ENCODE data around the gene PDE7B. TPM values are rescaled to one million over a fixed set of nuclear protein-coding genes. Genes with fewer than 3 reads are reported as not detected.

PDE7B gene
- total RNA-seq, 1 experiment from 2014 or later, result not detected

- no peak for TF ChIP-seq NR3C1 (CRISPR knock-in tag; conservative IDR thresholded peaks at IDR 0.05; ENCODE audit: low read depth)
- no peak for TF ChIP-seq KAT7 (CRISPR knock-in tag; IDR thresholded peaks at IDR 0.05; ENCODE audit: borderline replicate concordance)
- TF ChIP-seq, protein P1, sequence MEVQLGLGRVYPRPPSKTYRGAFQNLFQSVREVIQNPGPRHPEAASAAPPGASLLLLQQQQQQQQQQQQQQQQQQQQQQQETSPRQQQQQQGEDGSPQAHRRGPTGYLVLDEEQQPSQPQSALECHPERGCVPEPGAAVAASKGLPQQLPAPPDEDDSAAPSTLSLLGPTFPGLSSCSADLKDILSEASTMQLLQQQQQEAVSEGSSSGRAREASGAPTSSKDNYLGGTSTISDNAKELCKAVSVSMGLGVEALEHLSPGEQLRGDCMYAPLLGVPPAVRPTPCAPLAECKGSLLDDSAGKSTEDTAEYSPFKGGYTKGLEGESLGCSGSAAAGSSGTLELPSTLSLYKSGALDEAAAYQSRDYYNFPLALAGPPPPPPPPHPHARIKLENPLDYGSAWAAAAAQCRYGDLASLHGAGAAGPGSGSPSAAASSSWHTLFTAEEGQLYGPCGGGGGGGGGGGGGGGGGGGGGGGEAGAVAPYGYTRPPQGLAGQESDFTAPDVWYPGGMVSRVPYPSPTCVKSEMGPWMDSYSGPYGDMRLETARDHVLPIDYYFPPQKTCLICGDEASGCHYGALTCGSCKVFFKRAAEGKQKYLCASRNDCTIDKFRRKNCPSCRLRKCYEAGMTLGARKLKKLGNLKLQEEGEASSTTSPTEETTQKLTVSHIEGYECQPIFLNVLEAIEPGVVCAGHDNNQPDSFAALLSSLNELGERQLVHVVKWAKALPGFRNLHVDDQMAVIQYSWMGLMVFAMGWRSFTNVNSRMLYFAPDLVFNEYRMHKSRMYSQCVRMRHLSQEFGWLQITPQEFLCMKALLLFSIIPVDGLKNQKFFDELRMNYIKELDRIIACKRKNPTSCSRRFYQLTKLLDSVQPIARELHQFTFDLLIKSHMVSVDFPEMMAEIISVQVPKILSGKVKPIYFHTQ (CRISPR knock-in tag; IDR thresholded peaks at IDR 0.05), result no peak
- TF ChIP-seq EMX1 (CRISPR knock-in tag; IDR thresholded peaks at IDR 0.05), result no peak
- TF ChIP-seq ZNF423 (CRISPR knock-in tag; IDR thresholded peaks at IDR 0.05), result no peak
- no peak for TF ChIP-seq NFE2L1 (CRISPR knock-in tag; IDR thresholded peaks at IDR 0.05)
- TF ChIP-seq ELF4 (CRISPR knock-in tag; IDR thresholded peaks at IDR 0.05; ENCODE audit: low read depth), result no peak
- TF ChIP-seq, protein P2, sequence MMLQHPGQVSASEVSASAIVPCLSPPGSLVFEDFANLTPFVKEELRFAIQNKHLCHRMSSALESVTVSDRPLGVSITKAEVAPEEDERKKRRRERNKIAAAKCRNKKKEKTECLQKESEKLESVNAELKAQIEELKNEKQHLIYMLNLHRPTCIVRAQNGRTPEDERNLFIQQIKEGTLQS (CRISPR knock-in tag; conservative IDR thresholded peaks at IDR 0.05), result no peak
- TF ChIP-seq ATF6 (CRISPR knock-in tag; IDR thresholded peaks at IDR 0.05), result no peak
- TF ChIP-seq ZNF425 (CRISPR knock-in tag; conservative IDR thresholded peaks at IDR 0.05), result no peak
- TF ChIP-seq, protein P3, sequence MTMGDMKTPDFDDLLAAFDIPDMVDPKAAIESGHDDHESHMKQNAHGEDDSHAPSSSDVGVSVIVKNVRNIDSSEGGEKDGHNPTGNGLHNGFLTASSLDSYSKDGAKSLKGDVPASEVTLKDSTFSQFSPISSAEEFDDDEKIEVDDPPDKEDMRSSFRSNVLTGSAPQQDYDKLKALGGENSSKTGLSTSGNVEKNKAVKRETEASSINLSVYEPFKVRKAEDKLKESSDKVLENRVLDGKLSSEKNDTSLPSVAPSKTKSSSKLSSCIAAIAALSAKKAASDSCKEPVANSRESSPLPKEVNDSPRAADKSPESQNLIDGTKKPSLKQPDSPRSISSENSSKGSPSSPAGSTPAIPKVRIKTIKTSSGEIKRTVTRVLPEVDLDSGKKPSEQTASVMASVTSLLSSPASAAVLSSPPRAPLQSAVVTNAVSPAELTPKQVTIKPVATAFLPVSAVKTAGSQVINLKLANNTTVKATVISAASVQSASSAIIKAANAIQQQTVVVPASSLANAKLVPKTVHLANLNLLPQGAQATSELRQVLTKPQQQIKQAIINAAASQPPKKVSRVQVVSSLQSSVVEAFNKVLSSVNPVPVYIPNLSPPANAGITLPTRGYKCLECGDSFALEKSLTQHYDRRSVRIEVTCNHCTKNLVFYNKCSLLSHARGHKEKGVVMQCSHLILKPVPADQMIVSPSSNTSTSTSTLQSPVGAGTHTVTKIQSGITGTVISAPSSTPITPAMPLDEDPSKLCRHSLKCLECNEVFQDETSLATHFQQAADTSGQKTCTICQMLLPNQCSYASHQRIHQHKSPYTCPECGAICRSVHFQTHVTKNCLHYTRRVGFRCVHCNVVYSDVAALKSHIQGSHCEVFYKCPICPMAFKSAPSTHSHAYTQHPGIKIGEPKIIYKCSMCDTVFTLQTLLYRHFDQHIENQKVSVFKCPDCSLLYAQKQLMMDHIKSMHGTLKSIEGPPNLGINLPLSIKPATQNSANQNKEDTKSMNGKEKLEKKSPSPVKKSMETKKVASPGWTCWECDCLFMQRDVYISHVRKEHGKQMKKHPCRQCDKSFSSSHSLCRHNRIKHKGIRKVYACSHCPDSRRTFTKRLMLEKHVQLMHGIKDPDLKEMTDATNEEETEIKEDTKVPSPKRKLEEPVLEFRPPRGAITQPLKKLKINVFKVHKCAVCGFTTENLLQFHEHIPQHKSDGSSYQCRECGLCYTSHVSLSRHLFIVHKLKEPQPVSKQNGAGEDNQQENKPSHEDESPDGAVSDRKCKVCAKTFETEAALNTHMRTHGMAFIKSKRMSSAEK (CRISPR knock-in tag; IDR thresholded peaks at IDR 0.05; ENCODE audit: borderline replicate concordance), result no peak
- TF ChIP-seq SMAD3 (CRISPR knock-in tag; IDR thresholded peaks at IDR 0.05; ENCODE audit: borderline replicate concordance), result no peak
- TF ChIP-seq, protein P4, sequence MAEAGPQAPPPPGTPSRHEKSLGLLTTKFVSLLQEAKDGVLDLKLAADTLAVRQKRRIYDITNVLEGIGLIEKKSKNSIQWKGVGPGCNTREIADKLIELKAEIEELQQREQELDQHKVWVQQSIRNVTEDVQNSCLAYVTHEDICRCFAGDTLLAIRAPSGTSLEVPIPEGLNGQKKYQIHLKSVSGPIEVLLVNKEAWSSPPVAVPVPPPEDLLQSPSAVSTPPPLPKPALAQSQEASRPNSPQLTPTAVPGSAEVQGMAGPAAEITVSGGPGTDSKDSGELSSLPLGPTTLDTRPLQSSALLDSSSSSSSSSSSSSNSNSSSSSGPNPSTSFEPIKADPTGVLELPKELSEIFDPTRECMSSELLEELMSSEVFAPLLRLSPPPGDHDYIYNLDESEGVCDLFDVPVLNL (CRISPR knock-in tag; IDR thresholded peaks at IDR 0.05; ENCODE audit: borderline replicate concordance, low read depth), result no peak
- no peak for TF ChIP-seq PRDM15 (CRISPR knock-in tag; IDR thresholded peaks at IDR 0.05)
- TF ChIP-seq ZBTB21 (CRISPR knock-in tag; IDR thresholded peaks at IDR 0.05; ENCODE audit: borderline replicate concordance), result no peak
- H3K4me3 Mint-ChIP-seq, result no peak overlapping the region
- DNase-seq (ENCODE audit: low spot score) (no peak), ATAC-seq (no peak)
- no peaks in the 10 kb centered on the region; the same call in 1 of the 2 replicates for H3K36me3 Mint-ChIP-seq
- peaks cover 13% of the 10 kb centered on the region for H3K4me1 Mint-ChIP-seq
- ChIA-PET CTCF (no interaction called here), POLR2A (no interaction called here)
- H3K27me3 Mint-ChIP-seq (ENCODE audit: low read depth), result no peaks in the 10 kb centered on the region
- H3K9me3 Mint-ChIP-seq, result peaks cover 6% of the 10 kb centered on the region
- H3K27ac Mint-ChIP-seq, result no peak overlapping the region
These were observed 221.2 kb downstream of the PDE7B start for GRCh38 chr6:136072691-136073090.

Measured in WTC11 (cell line).